Measurements from ENCODE around the gene GPR160.

The GPR160 gene

GRCh38 chr3:170128259-170128976 is 90.6 kb downstream of the GPR160 start:
- DNase-seq = no peak

GRCh38 chr3:170128977-170129431 is 91.2 kb downstream of the GPR160 start:
- no peak for DNase-seq

GRCh38 chr3:170130532-170130931 is 92.7 kb downstream of the GPR160 start:
- DNase-seq = no peak

GRCh38 chr3:170132335-170132734 is 94.5 kb downstream of the GPR160 start:
- DNase-seq = no peak
